Measurements from ENCODE around the gene PRKG1.

DNA sequence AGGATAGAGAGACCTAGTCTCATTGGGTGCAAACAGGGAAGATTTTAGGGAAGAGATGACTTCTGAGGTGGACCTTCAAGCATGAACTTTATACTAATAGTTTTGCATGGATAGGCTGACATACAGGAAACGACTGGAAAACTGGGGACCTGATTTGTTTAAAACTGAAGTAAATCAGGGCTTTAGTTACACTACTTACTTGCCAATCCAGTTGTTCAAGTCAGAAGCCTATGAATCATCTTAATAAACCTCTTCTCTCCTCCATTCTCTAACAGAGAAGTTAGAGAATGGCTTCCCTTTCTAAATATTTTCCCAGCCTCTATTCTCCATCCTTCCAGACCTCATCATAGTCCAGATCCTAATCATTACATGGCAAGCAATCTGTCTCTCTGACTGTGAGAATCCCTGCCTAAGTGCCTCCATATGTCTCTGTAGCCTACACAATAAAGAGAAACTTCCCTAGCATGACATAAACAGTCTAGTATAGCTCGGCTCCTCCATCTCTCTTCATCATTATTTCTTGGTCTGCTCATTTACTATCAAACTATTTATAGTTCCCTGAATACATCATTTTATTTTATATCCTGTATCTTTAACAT, 55.8 kb downstream of the PRKG1 start:
- TF ChIP-seq, protein P1, sequence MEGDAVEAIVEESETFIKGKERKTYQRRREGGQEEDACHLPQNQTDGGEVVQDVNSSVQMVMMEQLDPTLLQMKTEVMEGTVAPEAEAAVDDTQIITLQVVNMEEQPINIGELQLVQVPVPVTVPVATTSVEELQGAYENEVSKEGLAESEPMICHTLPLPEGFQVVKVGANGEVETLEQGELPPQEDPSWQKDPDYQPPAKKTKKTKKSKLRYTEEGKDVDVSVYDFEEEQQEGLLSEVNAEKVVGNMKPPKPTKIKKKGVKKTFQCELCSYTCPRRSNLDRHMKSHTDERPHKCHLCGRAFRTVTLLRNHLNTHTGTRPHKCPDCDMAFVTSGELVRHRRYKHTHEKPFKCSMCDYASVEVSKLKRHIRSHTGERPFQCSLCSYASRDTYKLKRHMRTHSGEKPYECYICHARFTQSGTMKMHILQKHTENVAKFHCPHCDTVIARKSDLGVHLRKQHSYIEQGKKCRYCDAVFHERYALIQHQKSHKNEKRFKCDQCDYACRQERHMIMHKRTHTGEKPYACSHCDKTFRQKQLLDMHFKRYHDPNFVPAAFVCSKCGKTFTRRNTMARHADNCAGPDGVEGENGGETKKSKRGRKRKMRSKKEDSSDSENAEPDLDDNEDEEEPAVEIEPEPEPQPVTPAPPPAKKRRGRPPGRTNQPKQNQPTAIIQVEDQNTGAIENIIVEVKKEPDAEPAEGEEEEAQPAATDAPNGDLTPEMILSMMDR (IDR thresholded peaks at IDR 0.05; ENCODE audit: low read depth, low read length, poor library complexity, severe bottlenecking): no peak
- TF ChIP-seq EZH2phosphoT487 (IDR thresholded peaks at IDR 0.05; ENCODE audit: borderline replicate concordance, low read length): no peak
